IgD-negative memory B cell (primary cell): ENCODE results near the gene ADM. TPM values are rescaled to one million over a fixed set of nuclear protein-coding genes. Genes with fewer than 3 reads are reported as not detected.

ENCODE experiments used
- H3K27ac Mint-ChIP-seq, 3 donors: one replicate each; pipeline ENCODE4 v1.8.0; 2020 to 2022; ENCODE audit warnings: mild to moderate bottlenecking in 3 of 3, mixed read lengths in 3 of 3, moderate library complexity in 1 of 3
- H3K27me3 Mint-ChIP-seq: one replicate; pipeline ENCODE4 v1.8.0; 2021; ENCODE audit warnings: mixed read lengths
- H3K36me3 Mint-ChIP-seq: one replicate; pipeline ENCODE4 v1.8.0; 2020; ENCODE audit warnings: mild to moderate bottlenecking, mixed read lengths
- H3K4me1 Mint-ChIP-seq, 3 donors: one replicate each; pipeline ENCODE4 v1.8.0; 2020 to 2022; ENCODE audit warnings: mixed read lengths in 3 of 3, mild to moderate bottlenecking in 1 of 3
- H3K4me3 Mint-ChIP-seq, 4 donors: one replicate each; pipeline ENCODE4 v1.8.0; 2020 to 2022; ENCODE audit warnings: mild to moderate bottlenecking in 4 of 4, mixed read lengths in 4 of 4, moderate library complexity in 3 of 4
- H3K9me3 Mint-ChIP-seq, 3 donors: one replicate each; pipeline ENCODE4 v1.8.0; 2020 to 2021; ENCODE audit warnings: mixed read lengths in 3 of 3, mild to moderate bottlenecking in 1 of 3
- polyA plus RNA-seq: library from polyadenylated mRNA; unstranded; fragments of 300-500 nt; fragmentation: Illumina TruSeq; gene quantifications from one replicate; pipeline ENCODE4 v1.2.3, GENCODE V29; 2021

Gene ADM
- polyA plus RNA-seq, 1 donor from 2014 or later, result 0.14 TPM

DNA sequence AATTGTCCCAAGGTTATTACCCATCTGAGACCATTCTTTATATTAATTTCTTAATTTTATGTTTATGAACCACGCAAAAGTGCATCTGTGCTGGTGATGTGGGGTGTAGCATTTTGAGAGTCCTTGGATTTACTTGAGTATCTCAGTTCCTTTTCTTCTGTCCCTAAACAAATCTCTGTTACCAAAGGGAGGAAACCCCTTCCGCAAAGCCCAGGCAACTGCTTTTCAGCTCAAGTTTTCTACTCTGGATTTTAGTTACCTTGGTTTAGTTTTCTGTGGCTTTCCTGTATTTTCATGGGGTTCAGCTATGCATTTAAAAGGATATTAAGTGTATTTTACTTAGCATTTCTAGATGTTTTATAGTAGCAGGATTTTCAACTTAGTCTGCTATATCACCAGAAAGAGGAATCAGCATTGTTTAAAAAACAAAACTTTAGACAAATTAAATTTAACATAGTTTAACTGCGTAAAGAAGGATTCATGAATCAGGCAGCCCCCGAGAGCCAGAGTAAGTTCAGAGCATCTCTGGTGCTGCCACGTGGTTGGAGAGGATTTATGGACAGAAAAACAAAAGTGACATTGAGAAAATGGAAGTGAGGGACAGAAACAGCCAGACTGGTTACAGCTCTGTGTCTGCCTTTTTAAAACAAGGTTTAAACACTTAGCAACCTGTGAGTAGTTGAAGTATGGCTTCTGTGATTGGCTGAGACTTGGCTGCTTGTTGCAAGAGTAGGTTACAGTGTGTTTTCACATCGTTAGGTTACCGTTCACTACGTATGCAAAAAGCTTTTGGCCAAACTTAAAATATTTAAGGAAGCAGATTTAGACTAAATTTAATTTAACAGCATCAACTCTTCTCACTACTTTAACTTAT, 9.6 kb downstream of the ADM start:
- peak overlapping the region in 3 of 4 donors; percentile 47 to 70 (median 67) for H3K4me3 Mint-ChIP-seq

DNA sequence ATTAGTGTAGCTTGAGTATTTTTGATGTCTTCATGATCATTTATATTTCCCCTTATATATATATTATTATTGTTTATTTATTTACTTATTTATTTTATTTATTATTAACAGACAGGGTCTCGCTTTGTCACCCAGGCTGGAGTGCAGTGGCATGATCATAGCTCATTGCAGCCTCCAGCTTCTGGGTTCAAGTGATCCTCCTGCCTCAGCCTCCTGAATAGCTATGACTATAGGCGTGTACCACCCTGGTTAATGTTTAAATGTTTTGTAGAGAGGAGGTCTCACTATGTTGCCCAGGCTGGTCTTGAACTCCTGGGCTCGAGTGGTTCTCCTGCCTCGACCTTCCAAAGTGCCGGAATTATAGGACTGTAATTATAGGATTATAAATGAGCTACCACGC, 10.2 kb downstream of the ADM start:
- Mint-ChIP-seq H3K4me1 (peaks cover 7 to 15% (median 14%) of the 10 kb centered on the region in 3 donors), H3K27me3 (no peaks in the 10 kb centered on the region), H3K36me3 (no peaks in the 10 kb centered on the region), H3K27ac (no peak overlapping the region), H3K9me3 (no peaks in the 10 kb centered on the region), H3K4me3 (no peak overlapping the region)

More for the DNA sequence above, 9.6 kb downstream of the ADM start:
- peaks cover 7 to 15% (median 14%) of the 10 kb centered on the region in 3 donors for H3K4me1 Mint-ChIP-seq
- H3K9me3 Mint-ChIP-seq, result no peaks in the 10 kb centered on the region
- peaks cover 3% of the 10 kb centered on the region for H3K36me3 Mint-ChIP-seq
- peak overlapping the region in 1 of 3 donors; percentile 52 for H3K27ac Mint-ChIP-seq
- H3K27me3 Mint-ChIP-seq, result no peaks in the 10 kb centered on the region

DNA sequence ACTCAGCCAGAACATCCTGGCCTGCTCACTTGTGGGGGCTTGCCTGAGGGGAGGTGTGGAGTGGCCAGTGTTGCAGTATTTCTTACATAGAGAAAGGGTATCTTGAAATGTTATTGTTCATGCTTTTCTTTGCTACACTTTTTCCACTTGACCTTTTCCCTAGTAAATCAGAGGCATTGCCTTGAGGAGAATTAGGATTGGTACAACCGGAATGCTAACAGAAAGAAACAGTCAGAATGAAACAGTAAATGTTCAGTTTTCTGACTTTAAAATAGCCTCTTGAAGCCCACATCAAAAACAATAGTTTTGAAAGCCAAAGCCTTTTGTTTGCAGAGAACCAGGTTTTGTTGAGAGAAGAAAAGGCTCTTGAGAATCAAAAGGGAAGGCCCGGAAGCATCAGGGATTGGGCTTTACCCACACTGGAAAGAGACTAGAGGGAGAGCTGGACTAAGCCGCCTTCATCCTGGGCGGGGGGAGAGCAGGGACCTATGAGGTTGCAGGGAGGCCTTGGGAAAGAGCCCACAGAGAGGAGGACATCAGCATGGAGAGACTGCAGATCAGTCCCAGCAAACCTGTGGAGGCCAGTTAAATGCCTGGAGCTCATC, 12.4 kb downstream of the ADM start:
- H3K4me1 Mint-ChIP-seq, result peaks cover 7 to 15% (median 14%) of the 10 kb centered on the region in 3 donors
- no peaks in the 10 kb centered on the region for H3K27me3 Mint-ChIP-seq
- H3K36me3 Mint-ChIP-seq, result no peaks in the 10 kb centered on the region
- peak overlapping the region in 1 of 4 donors; percentile 57 for H3K4me3 Mint-ChIP-seq
- H3K9me3 Mint-ChIP-seq, result no peaks in the 10 kb centered on the region
- H3K27ac Mint-ChIP-seq, result no peak overlapping the region

DNA sequence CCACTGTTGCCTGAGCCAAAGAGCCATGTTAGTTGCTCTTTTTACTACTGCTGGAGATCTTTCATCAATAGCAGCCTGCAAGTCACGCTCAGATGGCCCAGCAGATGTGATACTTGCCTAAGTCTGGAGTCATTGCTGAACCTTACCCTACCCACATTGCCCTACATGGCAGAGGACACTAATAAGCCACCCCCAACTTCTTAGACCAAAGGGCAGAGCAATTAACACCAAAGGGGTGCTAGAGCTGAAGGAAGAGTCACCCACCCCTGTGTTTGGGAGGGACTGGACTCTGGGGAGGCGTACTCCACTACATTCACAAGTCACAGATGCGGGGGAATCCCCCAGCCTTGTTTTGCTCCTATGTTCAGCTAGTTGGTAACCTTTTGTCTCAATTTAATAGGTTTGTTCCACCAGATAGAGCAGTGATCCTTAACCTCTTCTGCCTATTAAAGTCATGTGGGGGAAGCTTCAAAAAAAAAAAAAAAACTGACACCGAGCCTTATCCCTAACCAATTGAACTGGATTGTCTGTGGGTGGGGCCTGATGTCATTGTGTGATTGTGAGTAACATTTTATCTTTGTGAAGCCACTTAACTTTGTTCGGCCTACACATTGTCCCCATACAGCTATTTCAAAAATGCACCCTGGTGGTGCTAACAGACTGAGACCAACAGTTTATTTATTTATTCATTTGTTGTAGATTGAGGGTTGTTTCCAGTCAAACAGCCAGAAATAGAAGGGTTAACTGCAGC, 13.1 kb downstream of the ADM start:
- Mint-ChIP-seq H3K4me1 (peaks cover 7 to 17% (median 15%) of the 10 kb centered on the region in 3 donors), H3K4me3 (peak overlapping the region in 1 of 4 donors; percentile 57), H3K9me3 (no peaks in the 10 kb centered on the region), H3K36me3 (no peaks in the 10 kb centered on the region), H3K27me3 (no peaks in the 10 kb centered on the region), H3K27ac (peak overlapping the region in 1 of 3 donors; percentile 55)

DNA sequence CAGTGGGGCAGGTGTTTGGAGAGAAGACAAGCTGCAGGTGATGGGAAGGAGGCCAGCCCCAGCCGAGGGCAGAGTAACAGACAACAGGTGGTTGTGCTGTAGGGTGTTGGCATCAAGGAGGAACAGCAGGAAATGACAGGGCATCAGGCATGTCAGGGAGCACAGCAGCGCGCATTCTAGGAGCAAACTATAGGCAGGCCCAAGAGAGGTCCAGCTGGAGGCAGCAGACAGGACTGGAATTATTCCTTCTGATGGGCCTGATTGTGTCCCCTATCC, 13.6 kb downstream of the ADM start:
- Mint-ChIP-seq H3K9me3 (no peaks in the 10 kb centered on the region), H3K4me1 (peaks cover 7 to 18% (median 15%) of the 10 kb centered on the region in 3 donors), H3K4me3 (no peak overlapping the region), H3K36me3 (no peaks in the 10 kb centered on the region), H3K27me3 (peaks cover under 1% of the 10 kb centered on the region), H3K27ac (peak overlapping the region in 1 of 3 donors; percentile 55)

DNA sequence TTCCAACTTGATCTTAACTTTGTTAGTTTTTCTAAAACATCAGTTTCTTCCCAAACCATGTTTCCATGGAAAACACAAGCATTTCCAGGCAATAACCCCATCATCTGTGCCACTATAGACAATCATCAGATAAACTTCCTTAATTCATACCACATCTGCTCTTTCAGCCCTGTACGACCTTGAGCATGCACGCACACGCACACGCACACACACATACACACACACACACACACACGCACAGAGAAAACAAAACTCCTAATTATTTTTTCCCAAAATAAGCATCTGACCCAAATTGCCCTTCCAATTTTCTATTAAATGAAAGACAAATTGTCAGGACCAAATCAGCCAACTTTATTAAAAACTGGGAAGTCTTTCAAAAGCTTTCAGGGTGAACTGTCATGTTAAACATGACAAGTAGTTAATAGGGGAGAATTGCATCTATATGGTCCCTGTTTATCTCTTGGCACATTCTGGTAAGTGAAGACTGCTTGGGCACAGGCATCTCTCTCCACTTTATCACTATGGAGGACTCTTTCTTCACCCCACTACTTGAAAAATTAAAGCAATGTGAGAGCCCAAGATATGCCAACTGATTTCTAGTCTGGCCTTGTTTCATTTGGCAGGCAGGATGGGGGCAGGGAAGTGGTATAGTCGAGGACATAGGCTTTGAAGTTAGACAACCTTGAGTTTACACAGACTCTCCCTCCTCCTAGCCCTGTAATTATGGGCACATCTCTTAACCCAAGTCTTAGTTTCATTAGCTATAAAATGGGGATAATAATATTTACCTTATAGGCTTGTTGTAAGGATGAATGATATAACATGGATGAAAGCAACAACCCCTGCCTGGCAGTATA, 15.1 kb downstream of the ADM start:
- no peak overlapping the region for H3K27ac Mint-ChIP-seq
- H3K36me3 Mint-ChIP-seq, result no peaks in the 10 kb centered on the region
- peaks cover 4 to 12% (median 6%) of the 10 kb centered on the region in 3 donors for H3K4me1 Mint-ChIP-seq
- peaks cover 5% of the 10 kb centered on the region for H3K27me3 Mint-ChIP-seq
- no peak overlapping the region for H3K4me3 Mint-ChIP-seq
- no peaks in the 10 kb centered on the region for H3K9me3 Mint-ChIP-seq

DNA sequence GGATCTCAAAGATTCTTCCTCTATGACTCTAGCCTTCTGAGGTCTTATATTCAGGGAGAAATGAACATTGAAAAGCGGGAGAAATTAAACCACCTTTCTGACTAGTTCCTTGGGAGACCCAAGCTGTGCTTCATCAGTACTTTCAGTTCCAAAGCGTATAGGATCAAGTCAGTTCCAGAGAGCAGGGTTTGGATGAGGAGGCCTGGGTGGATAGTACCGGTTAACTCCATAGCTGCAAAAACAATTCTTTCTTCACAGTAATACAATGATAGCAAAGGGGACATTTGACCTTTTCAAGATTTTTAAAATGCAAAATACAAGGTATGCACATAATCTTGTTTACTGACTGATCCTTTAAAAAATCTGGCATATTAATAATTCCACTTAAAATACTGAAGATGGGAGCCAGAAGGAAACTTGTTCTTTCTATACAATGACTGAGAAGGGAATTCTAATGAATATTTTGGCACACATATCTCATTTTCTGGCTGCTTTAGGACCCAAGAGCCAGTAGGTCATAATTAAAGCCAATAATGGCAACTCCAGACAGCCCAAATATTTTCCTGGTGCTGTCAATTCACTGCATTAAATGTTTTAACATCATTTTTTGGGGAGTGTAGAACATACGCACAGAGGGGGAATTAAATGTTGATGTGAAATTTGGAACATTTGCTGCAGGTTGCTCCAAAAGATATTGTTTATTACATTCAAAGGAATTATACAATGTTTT, 16.0 kb downstream of the ADM start:
- Mint-ChIP-seq H3K4me3 (no peak overlapping the region), H3K36me3 (no peaks in the 10 kb centered on the region), H3K27me3 (peaks cover 5% of the 10 kb centered on the region), H3K9me3 (no peaks in the 10 kb centered on the region), H3K4me1 (peaks cover 4 to 12% (median 6%) of the 10 kb centered on the region in 3 donors), H3K27ac (no peak overlapping the region)

DNA sequence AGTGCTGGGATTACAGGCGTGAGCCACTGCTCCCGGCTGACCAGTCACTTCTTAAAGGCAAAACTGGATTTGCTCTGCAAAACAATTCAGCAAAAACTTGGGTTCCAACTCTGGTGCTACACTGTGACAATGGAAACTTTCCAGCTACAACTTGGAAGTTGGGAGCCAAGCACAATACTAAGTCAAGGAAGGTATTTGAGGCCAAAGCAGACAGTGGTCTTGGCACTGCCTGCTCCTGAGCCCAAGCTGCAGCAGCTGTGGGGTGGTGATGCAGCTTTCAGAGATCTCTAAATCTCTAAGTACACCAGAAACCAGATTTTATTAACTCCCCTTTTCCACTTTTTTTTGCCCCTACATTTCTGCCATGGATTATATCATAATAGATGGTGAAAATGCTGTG, 17.5 kb downstream of the ADM start:
- Mint-ChIP-seq H3K36me3 (no peaks in the 10 kb centered on the region), H3K4me1 (peaks cover 0 to 11% (median 5%) of the 10 kb centered on the region in 3 donors), H3K27ac (peak overlapping the region in 1 of 3 donors; percentile 28), H3K9me3 (no peaks in the 10 kb centered on the region), H3K4me3 (no peak overlapping the region), H3K27me3 (peaks cover 5% of the 10 kb centered on the region)

DNA sequence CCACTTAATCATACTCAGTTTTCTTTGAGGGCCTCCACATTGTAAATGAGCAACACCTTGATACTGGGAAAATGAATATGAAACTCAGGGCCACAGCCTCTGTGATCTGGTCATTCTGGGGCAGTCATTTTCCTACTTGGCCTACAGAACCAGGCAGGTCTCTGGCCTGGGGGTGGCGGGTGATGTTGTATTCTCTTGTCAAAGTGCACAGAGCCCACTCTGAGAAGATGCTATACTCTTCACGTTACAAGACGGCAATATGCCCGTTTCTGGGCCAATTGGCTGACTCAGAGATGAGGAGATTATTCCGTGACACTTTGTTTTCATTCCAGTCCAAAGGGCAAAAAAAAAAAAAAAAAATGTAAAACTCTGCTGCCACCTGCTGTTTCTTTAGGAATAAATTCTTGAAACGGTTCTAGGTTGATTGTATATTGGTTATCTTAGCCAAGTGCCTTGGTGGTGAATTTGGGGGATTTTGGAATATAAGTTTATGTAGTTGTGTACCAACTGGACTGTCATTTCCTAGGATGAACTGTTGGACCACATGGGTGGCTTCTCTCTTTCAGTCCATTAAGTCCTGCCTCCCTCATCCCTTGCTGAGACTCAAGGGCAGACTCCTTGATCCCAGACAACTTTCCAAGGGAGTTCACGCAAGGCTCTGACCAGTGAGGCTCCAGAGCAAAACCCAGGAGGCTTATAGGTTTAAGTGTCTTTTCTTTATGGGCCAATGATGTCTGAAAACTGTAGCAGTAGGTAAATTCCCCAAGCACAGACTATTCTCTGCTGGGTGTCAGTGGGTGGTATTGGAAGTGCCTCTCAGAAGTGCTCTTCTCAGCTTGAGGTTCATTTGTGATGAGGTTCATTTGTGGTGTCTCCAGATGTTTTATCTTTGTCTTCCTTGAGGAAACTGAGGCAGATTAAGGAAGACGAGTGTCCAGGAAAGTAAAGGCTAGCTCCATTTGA, 18.2 kb downstream of the ADM start:
- H3K4me3 Mint-ChIP-seq, result no peak overlapping the region
- H3K9me3 Mint-ChIP-seq, result no peaks in the 10 kb centered on the region

DNA sequence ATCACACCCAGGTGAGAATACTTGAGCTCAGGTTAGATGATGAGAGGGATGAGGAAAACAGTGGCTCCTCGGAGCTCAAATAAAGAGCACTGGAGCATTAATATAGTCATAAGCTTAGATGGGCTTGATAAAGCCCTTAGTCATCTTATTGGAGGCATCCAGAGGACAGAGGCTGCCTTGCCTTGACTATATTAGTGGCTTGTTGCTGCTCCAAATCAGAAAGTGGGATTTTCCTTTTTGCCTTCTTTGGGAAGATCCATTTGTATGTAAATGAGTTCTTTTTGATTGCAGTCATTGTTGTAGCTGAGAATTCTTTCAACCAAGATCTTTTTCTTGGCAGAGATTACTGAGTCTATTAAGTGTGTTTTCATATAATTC, 18.9 kb downstream of the ADM start:
- Mint-ChIP-seq H3K27ac (no peak overlapping the region), H3K4me1 (peaks cover 0 to 4% (median 0%) of the 10 kb centered on the region in 3 donors)

More for the DNA sequence above, 18.2 kb downstream of the ADM start:
- Mint-ChIP-seq H3K36me3 (no peaks in the 10 kb centered on the region), H3K27ac (peak overlapping the region in 1 of 3 donors; percentile 28), H3K4me1 (peaks cover 0 to 7% (median 0%) of the 10 kb centered on the region in 3 donors), H3K27me3 (peaks cover 5% of the 10 kb centered on the region)

DNA sequence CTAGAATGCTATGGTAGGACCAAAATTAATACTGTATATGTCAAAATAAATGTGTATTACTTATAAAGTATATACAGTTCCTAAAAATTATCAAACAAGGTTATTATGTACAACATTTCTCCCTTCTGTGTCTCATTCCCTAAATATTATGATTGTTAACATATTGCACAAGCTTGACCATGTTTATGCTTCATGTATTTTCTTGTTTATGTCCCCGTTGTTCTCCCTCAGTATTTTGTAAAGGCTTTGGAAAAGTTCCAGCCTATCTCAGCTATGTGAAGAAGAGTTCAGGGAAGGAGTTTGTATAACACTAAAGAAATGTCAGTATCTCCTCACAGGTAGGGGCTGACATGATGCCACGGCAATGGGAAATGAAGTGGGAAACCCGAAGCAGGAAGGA, 19.6 kb downstream of the ADM start:
- Mint-ChIP-seq H3K9me3 (no peaks in the 10 kb centered on the region), H3K4me3 (no peak overlapping the region), H3K36me3 (no peaks in the 10 kb centered on the region), H3K27me3 (peaks cover 5% of the 10 kb centered on the region), H3K4me1 (peaks cover 0 to 4% (median 0%) of the 10 kb centered on the region in 3 donors), H3K27ac (no peak overlapping the region)

More for the DNA sequence above, 18.9 kb downstream of the ADM start:
- Mint-ChIP-seq H3K36me3 (no peaks in the 10 kb centered on the region), H3K9me3 (no peaks in the 10 kb centered on the region), H3K4me3 (no peak overlapping the region), H3K27me3 (peaks cover 5% of the 10 kb centered on the region)

DNA sequence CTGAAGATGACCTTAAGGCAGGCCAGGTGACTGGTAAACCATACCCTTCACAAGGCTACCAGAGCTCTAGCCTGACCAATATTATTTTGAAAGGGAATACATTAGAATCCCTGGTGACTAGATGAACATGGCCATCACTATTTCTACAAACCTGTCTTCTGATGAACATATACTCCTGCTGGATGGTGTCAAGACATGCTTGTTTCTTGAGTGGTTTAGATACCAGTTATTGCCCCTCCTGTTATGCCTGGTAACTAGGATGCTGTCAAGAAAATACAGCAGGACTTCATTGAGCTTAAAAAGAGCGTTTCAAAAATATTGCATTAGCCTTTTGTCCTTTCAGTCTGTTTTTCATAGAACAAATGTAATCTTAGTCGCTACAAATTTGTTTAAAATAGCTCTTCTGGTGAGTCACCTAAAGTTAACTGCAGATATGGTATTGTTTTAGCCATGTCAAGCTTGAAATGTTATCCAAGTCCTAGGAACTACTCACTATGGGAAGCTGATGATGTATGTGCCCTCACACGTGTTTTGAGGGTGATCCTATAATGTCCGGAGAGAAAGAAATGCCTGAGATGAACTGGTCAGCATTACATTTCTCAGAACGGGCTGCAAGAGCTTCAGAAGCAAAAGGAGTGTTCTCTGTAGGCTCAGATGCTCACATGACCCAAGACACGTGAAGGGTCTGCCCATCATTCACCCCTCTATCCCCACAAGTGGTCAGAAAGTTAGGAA, 20.6 kb downstream of the ADM start:
- Mint-ChIP-seq H3K27ac (no peak overlapping the region), H3K4me3 (no peak overlapping the region), H3K36me3 (no peaks in the 10 kb centered on the region), H3K4me1 (peaks cover 0 to 4% (median 0%) of the 10 kb centered on the region in 3 donors), H3K27me3 (peaks cover 5% of the 10 kb centered on the region), H3K9me3 (no peaks in the 10 kb centered on the region)
